Ovary (tissue), 3 donors: Measurements from ENCODE around the gene SULT4A1.

Experiments used
- EP300 ChIP-seq: sonication (generic); formaldehyde crosslinking; IDR thresholded peaks from one replicate; pipeline ENCODE4 v1.6.1; 2017; ENCODE audit warnings: antibody characterized with exemption
- POLR2A ChIP-seq: fragments of 450-650 bp; IDR thresholded peaks from one replicate; pipeline ENCODE4 v1.6.1; 2017; ENCODE audit warnings: antibody characterized with exemption, mild to moderate bottlenecking, moderate library complexity
- TF ChIP-seq, protein P1 (sequence below), 3 donors: fragments of 450-650 bp in 2 of 3; fragments of 200-600 bp in 1 of 3; IDR thresholded peaks; one replicate each; pipeline versions ENCODE4 v1.5.1 to v1.8.0; 2016 to 2022; ENCODE audit warnings: antibody characterized with exemption in 3 of 3, mild to moderate bottlenecking in 1 of 3
- donor health status: DM: no; HTN: no; CAD: no.

GRCh38 chr22:43855431-43855830, 6.9 kb downstream of the SULT4A1 start:
- TF ChIP-seq, protein P1, sequence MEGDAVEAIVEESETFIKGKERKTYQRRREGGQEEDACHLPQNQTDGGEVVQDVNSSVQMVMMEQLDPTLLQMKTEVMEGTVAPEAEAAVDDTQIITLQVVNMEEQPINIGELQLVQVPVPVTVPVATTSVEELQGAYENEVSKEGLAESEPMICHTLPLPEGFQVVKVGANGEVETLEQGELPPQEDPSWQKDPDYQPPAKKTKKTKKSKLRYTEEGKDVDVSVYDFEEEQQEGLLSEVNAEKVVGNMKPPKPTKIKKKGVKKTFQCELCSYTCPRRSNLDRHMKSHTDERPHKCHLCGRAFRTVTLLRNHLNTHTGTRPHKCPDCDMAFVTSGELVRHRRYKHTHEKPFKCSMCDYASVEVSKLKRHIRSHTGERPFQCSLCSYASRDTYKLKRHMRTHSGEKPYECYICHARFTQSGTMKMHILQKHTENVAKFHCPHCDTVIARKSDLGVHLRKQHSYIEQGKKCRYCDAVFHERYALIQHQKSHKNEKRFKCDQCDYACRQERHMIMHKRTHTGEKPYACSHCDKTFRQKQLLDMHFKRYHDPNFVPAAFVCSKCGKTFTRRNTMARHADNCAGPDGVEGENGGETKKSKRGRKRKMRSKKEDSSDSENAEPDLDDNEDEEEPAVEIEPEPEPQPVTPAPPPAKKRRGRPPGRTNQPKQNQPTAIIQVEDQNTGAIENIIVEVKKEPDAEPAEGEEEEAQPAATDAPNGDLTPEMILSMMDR (IDR thresholded peaks at IDR 0.05) = no peak
- TF ChIP-seq EP300 (no peak), POLR2A (no peak)
